Endothelial cell of umbilical vein (primary cell): ENCODE results near the gene ADGRG3. TPM values are rescaled to one million over a fixed set of nuclear protein-coding genes. Genes with fewer than 3 reads are reported as not detected.

Source experiments
- BruUV-seq: library from RNA; stranded (reverse); fragments of 400-500 nt; replicated peaks from 2 replicates; lab custom pipeline; 2021; lab: Mats Ljungman, UMichigan
- CTCF ChIA-PET: fragments of 300-600, 350-600 bp; sonication (Branson Sonifier 250); formaldehyde crosslinking; loops from one replicate; lab custom pipeline; 2021; ENCODE audit warnings: antibody characterized with exemption, inconsistent platforms; lab: Charles Lee
- POLR2A ChIA-PET: fragments of 300-600, 350-600 bp; sonication (Branson Sonifier 250); formaldehyde crosslinking; loops from one replicate; lab custom pipeline; 2021; ENCODE audit warnings: antibody characterized with exemption, inconsistent platforms; lab: Charles Lee
- DNase-seq: peaks from one replicate; pipeline ENCODE4 v3.0.0-alpha.2; 2011; ENCODE audit warnings: low read depth, low spot score
- FAIRE-seq: peaks from 2 replicates; lab custom pipeline; 2011; peaks lifted over from hg19 to GRCh38; lab: Jason Lieb, UNC
- H2AFZ ChIP-seq: 2 replicates; pipeline ENCODE4 v1.6.0; 2012; ENCODE audit warnings: low read depth, low read length, control low read depth, inconsistent platforms
- H3K27ac ChIP-seq: 2 replicates; pipeline ENCODE4 v1.5.1; 2011; ENCODE audit warnings: low read depth, mild to moderate bottlenecking, control low read depth, low read length, moderate library complexity; ENCODE audit not compliant: insufficient read depth
- H3K27me3 ChIP-seq, 2 experiments: 2 replicates each; pipeline versions ENCODE4 v1.6.0 to v1.6.1; 2011; ENCODE audit warnings: low read length in 2 of 2, mixed read lengths in 1 of 2; ENCODE audit not compliant: control insufficient read depth in 2 of 2, insufficient read depth in 2 of 2
- H3K36me3 ChIP-seq, 2 experiments: 2 replicates in 1 of 2; 3 replicates in 1 of 2; pipeline ENCODE4 v1.5.1; 2011; ENCODE audit warnings: low read length in 2 of 2, mild to moderate bottlenecking in 1 of 2, moderate library complexity in 1 of 2; ENCODE audit not compliant: control insufficient read depth in 2 of 2, insufficient read depth in 2 of 2; ENCODE audit errors: extremely low read depth in 1 of 2
- H3K4me1 ChIP-seq: 3 replicates; pipeline ENCODE4 v1.5.1; 2011; ENCODE audit warnings: mild to moderate bottlenecking, low read length; ENCODE audit not compliant: control insufficient read depth, insufficient read depth; ENCODE audit errors: extremely low read depth
- H3K4me2 ChIP-seq: 2 replicates; pipeline ENCODE4 v1.6.1; 2011; ENCODE audit warnings: low read length, control low read depth, mixed read lengths; ENCODE audit not compliant: insufficient read depth
- H3K4me3 ChIP-seq, 3 experiments: fragments of 200-600 bp in 1 of 3; sonication (generic), shearing (Covaris generic) in 1 of 3; replicated peaks in 1 of 3; 2 replicates each; pipeline ENCODE4 v1.5.1; 2011 to 2016; ENCODE audit warnings: control low read depth in 3 of 3, low read length in 3 of 3, mild to moderate bottlenecking in 2 of 3, inconsistent platforms in 1 of 3, low read depth in 1 of 3, moderate library complexity in 1 of 3; ENCODE audit not compliant: insufficient read depth in 1 of 3
- H3K79me2 ChIP-seq: 2 replicates; pipeline ENCODE4 v1.6.0; 2012; ENCODE audit warnings: low read length, inconsistent platforms; ENCODE audit not compliant: control insufficient read depth, insufficient read depth
- H3K9ac ChIP-seq: replicated peaks from 2 replicates; pipeline ENCODE3; 2011; ENCODE audit warnings: low read length, control low read depth; ENCODE audit not compliant: insufficient read depth; ENCODE audit errors: extremely low read depth
- H3K9me1 ChIP-seq: replicated peaks from 3 replicates; pipeline ENCODE4 v1.6.0; 2011; ENCODE audit warnings: mild to moderate bottlenecking, low read length; ENCODE audit not compliant: control insufficient read depth, insufficient read depth; ENCODE audit errors: extremely low read depth
- H3K9me3 ChIP-seq: replicated peaks from 2 replicates; pipeline ENCODE4 v1.5.1; 2012; ENCODE audit warnings: low read length, inconsistent platforms; ENCODE audit not compliant: control insufficient read depth, insufficient read depth
- H4K20me1 ChIP-seq: replicated peaks from 2 replicates; pipeline ENCODE3; 2011; ENCODE audit warnings: mild to moderate bottlenecking, low read length; ENCODE audit not compliant: control insufficient read depth, insufficient read depth; ENCODE audit errors: extremely low read depth
- CTCF ChIP-seq, 2 donors: IDR thresholded peaks; 1 replicate in 1 of 2; 2 replicates in 1 of 2; pipeline ENCODE4 v1.5.1; 2011; ENCODE audit warnings: low read length in 2 of 2, mild to moderate bottlenecking in 2 of 2, moderate library complexity in 2 of 2, control low read depth in 1 of 2, inconsistent platforms in 1 of 2, low read depth in 1 of 2; ENCODE audit not compliant: insufficient read depth in 1 of 2; ENCODE audit errors: extremely low read depth in 1 of 2
- EZH2 ChIP-seq: IDR thresholded peaks from 2 replicates; pipeline ENCODE4 v1.6.1; 2012; ENCODE audit warnings: borderline replicate concordance, low read depth, mild to moderate bottlenecking, moderate library complexity, low read length, inconsistent platforms; ENCODE audit not compliant: severe bottlenecking
- FOS ChIP-seq: IDR thresholded peaks from 2 replicates; pipeline ENCODE4 v1.6.1; 2011; ENCODE audit warnings: mild to moderate bottlenecking, low read length, moderate library complexity, borderline replicate concordance; ENCODE audit not compliant: insufficient read depth
- GATA2 ChIP-seq: IDR thresholded peaks from 2 replicates; pipeline ENCODE4 v1.7.0; 2011; ENCODE audit warnings: low read depth, mild to moderate bottlenecking, moderate library complexity, mixed read lengths, low read length; ENCODE audit not compliant: insufficient read length, insufficient read depth
- JUN ChIP-seq: IDR thresholded peaks from 2 replicates; pipeline ENCODE4 v1.6.1; 2011; ENCODE audit warnings: borderline replicate concordance, low read depth; ENCODE audit not compliant: insufficient read length, insufficient read depth
- MAX ChIP-seq: IDR thresholded peaks from 2 replicates; pipeline ENCODE4 v1.6.1; 2011; ENCODE audit not compliant: insufficient read depth, insufficient read length
- MYC ChIP-seq: IDR thresholded peaks from one replicate; pipeline ENCODE4 v1.6.1; 2011; ENCODE audit warnings: mild to moderate bottlenecking, low read depth, low read length
- POLR2A ChIP-seq: IDR thresholded peaks from 2 replicates; pipeline ENCODE4 v1.6.1; 2012; ENCODE audit warnings: low read depth, mild to moderate bottlenecking, control low read depth, low read length
- POLR2AphosphoS5 ChIP-seq: IDR thresholded peaks from 2 replicates; pipeline ENCODE4 v1.6.1; 2012; ENCODE audit warnings: low read depth, mild to moderate bottlenecking, control low read depth, low read length, moderate library complexity; ENCODE audit not compliant: insufficient read depth
- dilution Hi-C: fragments of 300-500 bp; cut with MboI; formaldehyde crosslinking; loops from one replicate; pipeline ENCODE4 v1.15.0; 2019; ENCODE audit warnings: low sequenced_read_pairs; ENCODE audit not compliant: extremely low pct_ligation_motif_present
- intact Hi-C: fragments of 100-400 bp; cut with micrococcal nuclease; formaldehyde crosslinking; loops from one replicate; pipeline ENCODE4 v1.10.0; 2022
- polyA plus RNA-seq, 4 experiments: library from polyadenylated mRNA; depleted of rRNA in 3 of 4; stranded (reverse) in 3 of 4; unstranded in 1 of 4; fragments of >200 nt; gene quantifications; 2 replicates each; pipeline versions ENCODE4 v1.2.1 to v1.2.3, GENCODE V29; 2011 to 2012; ENCODE audit warnings: missing spikeins in 1 of 4
- total RNA-seq: library from RNA; stranded (reverse); gene quantifications from 2 replicates; pipeline ENCODE4 v1.2.3, GENCODE V29; 2021

Gene ADGRG3
- total and polyA plus RNA-seq, 2 donors (not counting 3 experiments of a cell fraction or from before 2014, with no cell fraction given) = not detected

DNA sequence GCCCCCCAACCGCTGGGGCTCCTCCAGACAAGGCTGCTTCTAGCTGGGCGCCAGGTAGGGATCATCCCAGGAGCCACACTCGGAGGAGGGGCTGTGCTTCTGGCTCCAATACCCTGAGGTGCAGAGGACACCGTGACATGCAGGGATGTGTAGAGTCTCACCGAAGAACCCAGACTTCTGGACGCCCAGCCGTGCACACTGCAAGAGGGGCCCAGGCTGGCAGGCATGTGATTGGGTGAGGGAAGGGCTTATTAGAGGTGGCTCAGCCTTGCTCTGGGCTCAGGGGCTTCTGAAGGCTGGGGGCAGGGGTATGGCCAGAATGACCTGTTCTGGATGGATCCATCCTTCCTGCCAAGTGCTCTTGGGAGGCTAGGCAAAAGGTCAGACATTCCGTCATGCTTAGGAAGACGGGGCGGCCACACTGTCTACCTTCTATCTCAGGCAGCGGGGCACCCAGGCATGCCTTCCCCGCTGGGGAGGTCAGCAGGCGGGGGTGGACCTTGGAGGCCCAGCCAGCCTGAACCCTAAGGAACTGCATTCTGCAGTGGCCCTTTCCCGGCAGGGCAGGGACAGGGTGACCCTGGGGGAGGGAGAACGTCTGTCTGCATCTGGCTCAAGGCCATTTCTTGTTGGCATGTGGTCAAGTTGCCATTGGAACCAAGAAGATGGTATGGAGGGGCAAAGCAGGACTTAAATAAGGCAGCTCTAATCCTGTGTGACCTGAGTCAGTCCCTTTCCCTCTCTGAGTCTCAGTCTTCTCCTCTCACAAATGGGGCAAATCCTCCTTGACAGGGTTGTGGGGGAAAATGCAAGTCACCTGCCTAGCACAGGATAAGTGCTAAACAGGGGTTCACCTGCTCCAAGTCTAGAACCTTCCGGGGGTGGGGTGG lies 45.5 kb upstream of the ADGRG3 start:
- no peak overlapping the region for H3K4me2 ChIP-seq
- H2AFZ ChIP-seq = no peak overlapping the region
- no peak overlapping the region for H3K27ac ChIP-seq
- H3K79me2 ChIP-seq = no peaks in the 10 kb centered on the region
- H3K9me1 ChIP-seq = no peaks in the 10 kb centered on the region
- H4K20me1 ChIP-seq = no peaks in the 10 kb centered on the region
- H3K36me3 ChIP-seq = no peaks in the 10 kb centered on the region
- peaks cover 2% of the 10 kb centered on the region for H3K4me1 ChIP-seq
- DNase-seq = no peak
- dilution Hi-C loops = no loop called here
- intact Hi-C loops = no loop called here
- TF ChIP-seq JUN (no peak), CTCF (IDR thresholded peaks at IDR 0.05; ENCODE audit: extremely low read depth in 1 of 2, insufficient read depth in 1 of 2, low read depth in 1 of 2, low read length in 2 of 2) (no peak), GATA2 (no peak), FOS (no peak), POLR2A (no peak), POLR2AphosphoS5 (no peak), MAX (no peak), MYC (no peak), EZH2 (no peak)
- no peak overlapping the region for H3K9ac ChIP-seq
- CTCF ChIA-PET = interaction anchor here (0.8 to 1.2 kb wide), 5 partner anchors 12 to 31 kb away, joined by 3 to 4 read pairs (median 3); no protein-coding TSS in a partner anchor
- no TSS peak for BruUV-seq
- no peaks in the 10 kb centered on the region for H3K9me3 ChIP-seq
- H3K27me3 ChIP-seq = no peaks in the 10 kb centered on the region
- no peak overlapping the region for H3K4me3 ChIP-seq
- FAIRE-seq = no peak
- POLR2A ChIA-PET = no interaction called here
